Amniotic stem cell (primary cell): ENCODE results near the gene RBBP6.

Source experiments
- DNase-seq: peaks from one replicate; lab custom pipeline; 2025; lab: John Stamatoyannopoulos, UW

RBBP6 gene

DNA sequence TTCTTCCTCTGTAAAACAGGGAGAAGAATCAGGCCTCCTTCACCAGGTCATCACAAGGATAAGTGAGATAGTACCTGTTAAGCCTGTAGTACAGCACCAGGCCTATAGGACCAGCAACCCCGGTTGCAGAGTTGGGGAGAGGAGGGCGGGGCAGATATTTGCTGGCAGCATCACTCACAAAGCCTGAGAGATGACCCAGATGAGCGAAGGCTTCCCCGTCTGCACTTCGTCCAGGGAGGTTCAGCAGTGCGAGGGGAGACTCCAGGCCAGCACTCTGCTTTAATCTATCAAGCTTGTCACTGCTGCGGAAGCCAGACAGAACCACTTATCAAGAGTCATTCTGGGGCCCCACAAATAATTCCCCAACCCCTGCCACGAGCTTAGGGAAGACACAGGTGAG lies 15.8 kb upstream of the RBBP6 start:
- no peak for DNase-seq

DNA sequence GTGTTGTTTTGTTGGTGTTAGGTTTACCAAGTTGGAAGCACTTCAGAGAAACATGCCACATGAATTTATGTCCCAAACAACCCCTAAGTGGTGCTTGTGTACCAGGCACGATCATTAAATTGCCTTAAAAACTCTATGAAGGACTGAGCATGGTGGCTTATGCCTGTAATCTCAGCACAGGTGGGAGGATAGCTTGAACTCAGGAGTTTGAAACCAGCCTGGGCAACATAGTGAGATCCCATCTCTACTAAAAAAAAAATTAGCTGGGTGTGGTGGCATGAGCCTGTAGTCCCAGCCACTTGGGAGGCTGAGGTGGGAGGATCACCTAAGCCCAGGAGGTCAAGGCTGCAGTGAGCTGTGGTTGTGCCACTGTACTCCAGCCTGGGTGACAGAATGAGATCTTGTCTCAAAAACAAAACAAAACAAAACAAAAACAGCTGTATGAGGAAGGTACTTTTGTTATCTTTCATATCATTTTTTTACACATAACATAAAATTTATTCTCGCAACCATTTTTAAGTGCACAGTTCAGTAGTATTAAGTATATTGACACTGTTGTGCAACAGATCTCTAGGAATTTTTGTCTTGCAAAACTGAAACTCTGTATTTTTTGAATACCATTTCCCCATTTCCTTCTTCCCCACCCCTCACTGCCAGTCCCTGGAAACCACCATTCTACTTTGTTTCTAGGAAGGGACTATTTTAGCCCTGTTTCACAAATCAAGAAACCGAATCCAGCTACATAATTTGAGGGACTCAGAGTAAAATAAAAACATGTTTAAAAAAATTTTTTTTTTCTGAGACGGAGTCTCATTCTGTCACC lies 14.3 kb upstream of the RBBP6 start:
- no peak for DNase-seq

DNA sequence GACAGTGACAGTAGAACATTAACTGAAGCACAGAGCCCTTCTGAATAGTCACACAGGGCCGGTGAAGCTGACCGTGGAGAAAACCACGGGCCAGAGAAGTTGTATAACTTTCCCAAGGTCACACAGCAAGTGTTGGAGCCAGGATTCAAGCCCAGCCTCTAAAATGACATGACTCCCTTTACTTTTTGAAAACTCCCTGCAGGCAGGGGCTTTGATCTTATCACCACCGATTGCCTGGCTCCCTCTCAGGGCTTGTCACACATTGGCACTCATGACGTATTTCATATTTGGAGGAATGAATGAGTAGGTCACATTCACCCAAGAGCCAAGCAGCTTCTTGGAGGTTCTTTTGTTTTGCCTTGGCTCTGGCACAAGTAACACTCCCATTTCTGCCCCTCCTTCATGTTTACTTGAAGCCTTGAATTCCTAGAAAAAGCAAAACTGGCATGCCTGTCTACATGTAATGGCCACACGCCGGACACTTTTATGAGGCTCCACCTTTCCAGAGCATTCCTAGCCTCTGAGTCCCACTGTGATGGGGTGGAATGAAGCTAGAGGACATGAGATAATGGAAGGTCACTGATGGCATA lies 13.3 kb upstream of the RBBP6 start:
- DNase-seq = no peak

DNA sequence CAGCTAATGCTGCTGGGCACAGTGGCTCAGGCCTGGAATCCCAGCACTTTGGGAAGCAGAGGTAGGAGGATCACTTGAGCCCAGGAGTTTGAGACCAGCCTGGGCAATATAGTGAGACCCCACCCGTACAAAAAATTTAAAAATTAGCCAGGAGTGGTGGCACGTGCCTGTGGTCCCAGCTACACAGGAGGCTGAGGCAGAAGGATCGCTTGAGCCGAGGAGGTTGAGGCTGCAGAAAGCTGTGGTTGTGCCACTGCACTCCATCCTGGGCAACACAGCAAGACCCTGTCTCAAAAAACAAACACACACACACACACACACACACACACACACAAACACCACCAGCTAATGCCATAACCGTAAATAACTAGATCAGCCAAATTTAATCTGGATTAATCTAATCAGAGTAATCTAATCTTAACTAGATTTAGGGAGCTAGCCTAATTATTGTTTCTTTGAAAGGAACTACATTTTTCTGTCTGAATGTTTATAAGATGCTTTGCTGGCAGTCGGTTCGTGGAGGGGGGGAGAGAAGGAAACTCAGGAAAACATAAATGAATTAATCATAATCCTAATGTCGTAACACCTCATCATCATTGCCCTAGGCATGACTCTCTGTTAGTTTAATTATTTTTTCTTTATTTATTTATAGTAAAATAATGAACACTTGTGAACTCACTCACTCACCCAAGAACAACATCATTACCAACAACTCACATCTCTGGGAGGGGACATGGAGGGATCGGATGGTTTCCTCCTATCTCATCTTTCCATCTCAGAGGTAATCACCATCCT lies 12.5 kb upstream of the RBBP6 start:
- DNase-seq = no peak

DNA sequence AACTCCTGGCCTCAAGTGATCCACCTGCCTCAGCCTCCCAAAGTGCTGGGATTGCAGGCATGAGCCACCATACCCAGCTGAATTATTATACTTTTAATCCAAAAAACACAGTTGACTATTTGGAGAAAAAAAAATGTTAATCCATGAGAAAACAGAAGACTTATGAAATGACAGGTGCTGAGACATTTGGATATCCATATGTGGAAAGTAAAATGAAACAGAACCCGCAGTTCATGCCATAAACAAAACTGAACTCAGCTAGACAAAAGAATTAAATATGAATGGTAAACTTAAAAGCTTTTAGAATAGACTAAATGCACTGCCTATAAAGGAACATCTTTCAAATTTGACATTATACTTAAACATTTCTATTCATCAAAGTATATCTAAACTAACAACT lies 8.2 kb upstream of the RBBP6 start:
- DNase-seq = no peak

DNA sequence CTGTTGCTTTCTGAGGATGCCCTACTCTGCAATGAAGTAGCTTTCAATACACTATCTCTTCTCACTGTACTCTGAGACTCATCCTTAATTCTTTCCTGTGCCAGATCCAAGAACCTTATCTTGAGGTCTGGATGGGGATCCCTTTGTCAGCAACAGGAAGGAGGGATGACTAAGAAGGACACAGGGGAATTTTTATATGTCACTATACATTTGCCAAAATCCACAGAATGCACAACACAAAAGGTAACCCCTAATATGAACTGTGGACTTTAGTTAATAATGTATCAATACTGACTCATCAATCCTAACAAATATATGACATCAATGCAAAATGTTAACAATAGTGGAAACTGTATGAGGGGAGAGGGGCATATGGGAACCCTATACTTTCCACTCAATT lies 4.7 kb upstream of the RBBP6 start:
- no peak for DNase-seq

DNA sequence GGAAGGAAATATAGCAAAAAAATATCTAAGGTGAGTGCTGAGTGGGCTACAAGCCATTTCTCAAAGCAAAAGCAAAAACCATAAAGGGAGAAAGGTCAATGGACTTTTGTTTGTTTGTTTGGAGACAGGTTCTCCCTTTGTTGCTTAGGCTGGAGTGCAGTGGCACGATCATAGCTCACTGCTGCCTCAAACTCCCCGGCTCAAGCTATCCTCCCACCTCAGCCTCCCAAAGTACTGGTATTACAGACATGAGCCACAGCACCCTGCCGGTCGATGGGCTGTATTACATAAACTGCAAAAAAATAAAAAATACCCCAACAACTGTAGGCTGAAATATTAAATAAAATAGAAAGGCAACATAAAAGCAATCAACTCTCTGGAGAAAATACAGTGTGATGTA lies 3.5 kb upstream of the RBBP6 start:
- no peak for DNase-seq

DNA sequence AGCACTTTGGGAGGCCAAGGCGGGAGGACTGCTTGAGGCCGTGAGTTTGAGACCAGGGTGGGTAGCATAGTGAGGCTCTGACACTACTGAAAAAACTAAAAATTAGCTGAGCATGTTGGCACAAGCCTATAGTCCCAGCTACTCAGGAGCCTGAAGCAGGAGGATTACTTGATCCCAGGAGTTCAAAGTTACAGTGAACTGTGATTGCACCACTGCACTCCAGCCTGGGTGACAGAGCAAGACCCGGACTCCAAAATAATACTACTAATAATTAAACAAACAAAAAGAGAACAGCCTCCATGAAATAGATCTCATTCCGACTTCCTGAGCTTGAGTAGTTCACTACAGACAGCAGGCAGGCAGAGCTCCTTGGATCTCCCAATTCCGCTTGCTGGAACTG lies 2.7 kb upstream of the RBBP6 start:
- no peak for DNase-seq

DNA sequence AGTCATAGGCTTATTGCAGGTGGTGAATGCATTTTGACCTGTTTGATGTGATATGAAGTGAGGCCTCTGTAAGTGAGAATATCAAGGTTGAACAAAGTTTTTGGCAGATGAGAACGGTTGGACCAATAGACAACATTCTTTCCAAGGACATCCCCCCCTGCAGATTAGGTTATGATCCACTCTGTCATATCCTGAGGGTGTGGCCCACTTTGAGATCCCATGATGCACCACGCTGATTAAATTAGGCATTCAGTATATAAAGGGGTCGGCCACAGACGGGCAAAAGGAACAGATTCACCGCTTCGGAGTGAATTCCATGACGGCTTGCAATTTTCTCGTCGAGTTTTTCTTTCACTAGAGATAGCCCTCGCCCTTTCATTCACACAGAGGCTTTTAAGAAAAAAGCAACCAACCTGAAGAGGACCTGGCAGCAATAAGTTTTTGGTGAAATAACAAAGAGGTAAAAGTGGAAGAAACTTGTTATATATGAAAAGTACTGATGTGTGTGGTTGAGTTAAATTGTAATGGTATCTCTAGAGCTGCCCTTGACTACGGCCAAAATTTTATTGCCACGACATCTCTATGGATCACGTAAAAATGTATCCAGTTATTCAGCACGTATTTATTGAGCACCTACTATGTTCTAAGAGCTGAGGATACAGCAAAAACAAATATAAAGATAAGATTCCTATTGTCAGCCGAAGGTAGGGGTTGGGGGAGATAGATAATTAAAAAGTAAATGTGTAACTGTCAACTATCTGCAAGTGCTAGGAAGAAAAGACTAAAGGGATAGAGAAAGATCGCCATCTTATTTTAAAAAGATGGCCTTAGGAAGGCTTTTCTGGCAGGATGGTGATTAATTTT lies 1.7 kb upstream of the RBBP6 start:
- DNase-seq = no peak

DNA sequence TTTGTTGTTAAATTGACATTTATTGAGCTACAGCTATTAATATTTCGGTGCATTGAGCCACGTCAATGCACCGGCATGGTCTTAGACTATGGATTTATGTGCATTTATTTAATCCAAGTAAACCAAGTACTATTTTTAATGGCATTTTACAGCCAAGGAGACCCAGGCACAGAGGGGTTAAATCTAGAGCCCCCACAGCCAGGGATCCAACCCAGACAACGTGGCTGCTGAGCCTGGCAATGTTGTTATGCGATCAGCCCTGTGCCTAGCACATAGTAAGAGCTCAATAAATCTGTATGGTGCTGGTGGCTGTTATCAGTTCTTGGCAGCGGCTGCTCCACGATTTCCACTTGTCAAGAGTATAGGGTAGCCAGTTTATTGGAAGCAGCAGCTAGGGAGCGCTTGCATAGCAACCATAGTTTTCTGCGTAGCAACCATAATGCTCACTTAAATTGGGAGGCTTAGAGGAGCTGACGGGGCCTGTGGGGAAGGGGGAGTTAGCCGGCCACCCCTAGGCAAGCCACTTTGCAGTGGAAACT lies 541 bp upstream of the RBBP6 start:
- DNase-seq = peak; percentile 59

DNA sequence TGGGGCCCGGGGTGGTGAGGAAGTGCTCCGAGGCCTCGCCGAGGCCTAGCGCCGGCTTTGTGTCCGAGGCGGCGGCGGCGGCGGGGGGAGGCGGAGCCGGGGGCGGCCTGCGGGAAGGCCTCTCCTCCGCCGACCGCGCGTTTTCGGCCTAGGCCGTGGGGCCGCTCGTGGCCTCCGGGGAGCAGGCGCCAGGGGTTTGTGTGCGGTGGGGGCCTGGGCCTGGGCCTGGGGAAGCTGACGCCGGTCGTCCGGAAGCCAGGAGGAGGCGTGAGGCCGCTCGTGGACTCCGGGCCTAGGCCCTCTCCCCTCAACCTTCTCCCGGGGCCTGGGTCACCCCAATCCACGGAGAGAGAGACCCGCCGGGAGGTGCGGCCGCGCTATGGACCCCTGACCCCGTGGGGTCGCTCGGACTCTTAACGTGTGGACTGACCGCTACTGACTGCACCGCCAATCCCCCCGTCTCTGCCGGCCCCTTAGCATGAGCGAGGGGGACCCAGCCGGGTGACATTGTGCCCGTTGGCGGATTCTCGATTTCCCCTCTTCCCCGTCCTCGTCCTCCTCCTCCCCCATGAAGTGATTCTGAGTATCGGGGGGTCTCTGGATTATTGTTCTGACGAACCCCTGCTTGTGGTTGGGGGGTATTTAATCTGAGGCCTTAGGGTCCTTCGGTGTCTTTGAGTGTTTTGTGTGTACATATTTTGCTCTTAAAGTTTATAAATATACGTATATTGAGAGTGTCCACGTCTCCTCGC lies 660 bp downstream of the RBBP6 start:
- no peak for DNase-seq

DNA sequence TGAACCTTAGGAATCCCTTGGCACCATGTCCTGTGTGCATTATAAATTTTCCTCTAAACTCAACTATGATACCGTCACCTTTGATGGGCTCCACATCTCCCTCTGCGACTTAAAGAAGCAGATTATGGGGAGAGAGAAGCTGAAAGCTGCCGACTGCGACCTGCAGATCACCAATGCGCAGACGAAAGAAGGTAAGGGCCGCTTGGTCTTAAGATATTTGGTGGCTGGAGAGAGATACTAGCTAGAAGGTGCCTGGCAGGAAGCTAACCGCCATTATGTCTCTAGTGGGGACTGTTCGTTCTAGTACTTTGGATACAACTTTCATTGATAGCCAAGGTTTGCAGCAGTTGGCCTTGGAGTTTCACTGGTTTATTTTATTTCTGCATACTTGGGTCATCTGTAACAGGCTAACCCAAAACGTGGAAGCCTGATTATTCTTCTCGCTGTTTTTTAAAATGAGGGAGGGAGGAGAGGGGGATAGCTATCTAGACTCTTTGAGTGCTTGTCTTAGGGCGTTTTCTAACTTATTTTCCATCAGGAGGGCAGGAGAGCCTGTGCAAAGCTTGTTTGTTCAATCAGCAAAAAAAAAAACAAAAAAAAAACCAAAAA lies 1.3 kb downstream of the RBBP6 start:
- no peak for DNase-seq

DNA sequence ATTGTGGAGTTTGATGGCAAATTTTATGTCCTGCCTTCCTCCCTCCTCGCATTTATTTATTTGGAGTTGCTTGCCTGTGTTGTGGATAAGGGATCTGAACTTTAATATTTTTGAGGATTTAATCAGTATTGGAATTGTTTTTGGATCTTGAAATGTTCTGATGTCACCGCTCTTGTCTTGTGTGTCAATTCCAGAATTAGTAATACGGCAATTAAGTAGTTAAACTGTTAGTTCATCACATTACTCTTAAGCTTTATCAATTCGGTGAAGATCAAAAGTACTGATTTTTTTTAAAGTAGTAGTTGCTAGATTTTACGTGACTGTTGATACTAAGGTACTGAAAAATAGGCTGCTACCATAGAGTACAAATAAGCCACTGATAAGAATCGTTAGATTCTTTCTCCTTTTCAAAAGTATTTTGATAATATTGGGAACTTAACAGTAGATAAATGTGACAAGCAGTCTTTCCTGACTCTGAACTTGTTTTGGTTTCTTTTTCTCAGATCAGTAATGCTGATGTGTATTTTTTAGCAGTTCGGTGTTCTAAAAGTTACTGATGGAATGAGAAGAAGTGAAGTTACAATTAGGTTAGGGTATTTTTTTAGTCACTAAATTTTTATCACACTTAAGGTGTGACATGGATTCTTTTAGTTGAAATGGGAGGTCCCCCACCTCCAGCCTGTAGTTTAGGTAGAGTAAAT lies 2.0 kb downstream of the RBBP6 start:
- DNase-seq = no peak

DNA sequence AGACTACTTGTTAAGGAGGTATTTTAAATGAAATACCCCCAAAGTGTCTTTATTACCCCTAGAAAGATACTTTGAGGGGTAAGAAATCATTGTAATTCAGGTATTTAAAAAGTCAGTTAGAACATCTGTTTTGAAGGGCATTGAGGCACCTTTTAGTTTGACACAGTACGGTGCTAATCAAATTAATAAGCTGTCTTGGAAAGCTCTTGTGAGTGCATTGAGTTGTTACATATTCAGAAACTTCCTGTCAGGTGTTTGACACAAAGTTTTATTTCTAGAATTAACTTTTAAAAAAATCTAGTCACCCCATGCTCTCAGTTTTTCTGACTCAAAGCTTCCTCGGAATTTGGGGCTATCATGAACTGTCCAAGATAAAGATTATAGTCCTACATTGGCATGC lies 4.6 kb downstream of the RBBP6 start:
- DNase-seq = no peak

DNA sequence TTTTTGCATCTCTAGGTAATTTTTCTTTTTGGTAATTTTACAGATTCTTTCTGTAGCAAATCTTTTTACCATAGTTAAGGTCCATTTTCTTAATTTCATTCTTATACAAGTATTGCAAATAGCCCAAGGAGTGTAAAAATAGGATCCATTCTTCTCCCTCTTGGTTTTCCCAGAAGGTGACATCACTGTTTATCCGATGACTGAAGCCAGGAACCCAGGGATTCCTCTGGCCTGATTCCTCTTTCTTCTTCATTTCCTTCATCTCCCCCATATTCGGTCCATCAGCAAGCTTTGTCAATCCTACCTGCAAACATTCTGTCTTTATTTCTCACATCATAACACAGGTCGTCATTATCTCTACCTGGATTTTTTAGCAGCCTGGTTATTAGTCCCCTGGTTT lies 5.3 kb downstream of the RBBP6 start:
- no peak for DNase-seq

DNA sequence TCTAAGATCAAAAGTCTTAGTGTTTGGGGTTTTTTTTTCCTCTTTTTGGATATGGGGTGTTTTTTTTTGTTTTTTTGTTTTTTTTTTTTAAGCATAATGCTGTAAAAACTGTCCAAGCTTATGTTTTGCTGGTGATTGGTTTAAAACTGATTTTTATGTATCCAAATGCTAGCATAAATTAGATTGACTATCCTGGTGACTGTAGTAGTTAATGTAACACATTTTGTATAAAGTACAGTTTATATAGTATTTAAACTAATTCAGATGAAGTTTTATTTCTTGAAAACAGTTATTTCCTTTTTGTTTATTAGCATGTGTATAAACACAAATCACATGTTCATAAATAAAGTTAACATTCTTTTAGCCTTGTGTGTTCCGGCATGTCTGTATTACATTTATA lies 10.9 kb downstream of the RBBP6 start:
- DNase-seq = no peak

DNA sequence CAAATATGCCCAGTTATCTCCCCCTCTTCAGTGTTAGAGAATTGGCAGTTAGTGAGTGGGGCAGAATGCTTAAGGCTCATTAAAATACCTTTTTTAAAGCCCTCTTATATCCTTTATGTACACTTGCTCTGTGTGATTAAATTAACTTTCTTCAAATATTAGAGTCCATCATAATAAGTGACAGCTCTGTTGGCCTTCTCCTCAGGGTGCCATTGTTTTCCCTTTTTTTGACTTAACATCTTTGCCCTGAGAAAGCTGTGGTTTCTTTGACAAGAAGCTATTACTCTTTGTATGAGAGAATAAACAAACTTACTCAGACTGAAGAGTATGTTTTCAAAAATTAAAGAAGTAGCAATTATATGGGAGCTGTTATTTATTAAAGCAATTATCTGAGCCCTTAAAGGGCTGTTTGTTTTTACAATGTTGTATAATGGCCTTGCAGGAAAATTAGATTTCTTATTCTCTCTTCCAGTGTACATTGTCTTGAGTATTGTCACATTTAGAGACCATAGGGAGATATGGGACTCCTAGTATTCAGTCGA lies 13.4 kb downstream of the RBBP6 start:
- DNase-seq = no peak

DNA sequence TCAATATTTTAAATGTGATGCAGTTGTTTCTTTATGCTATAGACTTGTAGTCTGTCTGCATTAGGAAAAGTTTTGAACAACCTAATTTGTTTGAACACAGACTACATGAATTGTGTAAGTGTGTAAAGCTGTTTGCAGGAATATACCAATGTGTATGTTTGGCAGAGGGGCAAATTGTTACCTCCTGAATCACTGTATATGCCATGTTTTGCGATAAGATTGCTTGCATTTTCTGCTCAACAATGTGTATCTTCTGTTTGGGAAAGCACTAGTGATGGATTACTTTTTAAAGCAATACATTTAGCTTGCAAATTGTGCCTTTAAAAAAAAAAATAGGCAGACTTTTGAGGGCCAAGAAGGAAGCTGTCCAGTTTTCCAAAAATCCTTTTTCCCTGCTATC lies 14.6 kb downstream of the RBBP6 start:
- no peak for DNase-seq

DNA sequence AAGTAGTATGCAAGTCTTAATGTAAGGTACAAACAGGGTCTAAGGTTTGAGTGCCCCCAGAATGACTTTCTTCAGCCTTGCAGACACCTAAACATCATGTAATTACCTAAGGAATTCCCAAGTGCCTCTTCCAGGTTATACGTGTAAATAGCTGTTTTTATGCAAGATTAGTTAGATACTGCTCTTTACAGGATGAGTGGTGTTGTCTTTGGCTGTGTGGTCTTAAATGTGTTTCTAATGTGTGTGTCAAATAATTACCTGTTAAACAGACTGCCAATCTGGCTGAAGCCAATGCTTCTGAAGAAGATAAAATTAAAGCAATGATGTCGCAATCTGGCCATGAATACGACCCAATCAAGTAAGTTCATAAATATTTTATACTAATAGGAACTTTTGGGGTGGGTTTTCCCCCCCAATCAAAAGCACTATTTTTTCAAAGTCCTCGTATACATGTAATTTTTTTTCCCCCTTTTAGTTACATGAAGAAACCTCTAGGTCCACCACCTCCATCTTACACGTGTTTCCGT lies 16.0 kb downstream of the RBBP6 start:
- no peak for DNase-seq

DNA sequence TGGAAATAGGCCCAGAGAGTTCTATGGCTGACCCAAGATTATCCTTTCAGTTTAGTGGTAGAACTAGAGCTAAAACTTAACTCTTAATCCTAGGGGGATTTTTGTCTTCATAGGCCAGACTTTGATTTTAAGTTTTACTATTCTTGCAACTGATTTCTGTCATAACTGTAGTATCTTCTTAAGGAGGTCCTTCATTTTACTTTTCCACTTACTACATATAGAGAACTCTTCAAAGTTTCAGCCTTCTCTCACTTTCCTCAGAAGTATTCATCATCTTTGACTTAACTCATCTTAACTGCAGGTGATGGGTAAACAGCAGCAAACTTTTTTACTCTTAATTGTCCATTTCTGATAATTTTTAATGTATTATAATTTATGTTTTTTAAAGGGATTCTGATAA lies 23.4 kb downstream of the RBBP6 start:
- DNase-seq = no peak
